Myocyte (in vitro differentiated cells): ENCODE measurements around the gene DBNL. TPM values are rescaled to one million over a fixed set of nuclear protein-coding genes. Genes with fewer than 3 reads are reported as not detected.

Experiments used
- DNase-seq: peaks from one replicate; pipeline ENCODE4 v3.0.0-alpha.2; 2012; ENCODE audit warnings: low read depth
- total RNA-seq: library from RNA; depleted of rRNA; stranded (reverse); fragments of >200 nt; gene quantifications from 2 replicates; pipeline ENCODE4 v1.2.3, GENCODE V29; 2014

DBNL gene
- total RNA-seq, 1 donor from 2014 or later = 112 TPM

GRCh38 chr7:44042221-44042620, 2.3 kb upstream of the DBNL start:
- DNase-seq = no peak

GRCh38 chr7:44043902-44044301, 600 bp upstream of the DBNL start:
- DNase-seq = no peak

GRCh38 chr7:44045226-44046014, 918 bp downstream of the DBNL start:
- no peak for DNase-seq

- DNase-seq = no peak
Measured at GRCh38 chr7:44046321-44047061, 2.0 kb downstream of the DBNL start.

- no peak for DNase-seq
Measured at GRCh38 chr7:44048031-44048795, 3.7 kb downstream of the DBNL start.

GRCh38 chr7:44050121-44050914, 5.8 kb downstream of the DBNL start:
- DNase-seq = no peak

- no peak for DNase-seq
Measured at GRCh38 chr7:44050915-44051560, 6.5 kb downstream of the DBNL start.

GRCh38 chr7:44051611-44052220, 7.2 kb downstream of the DBNL start:
- DNase-seq = no peak

GRCh38 chr7:44052771-44053365, 8.4 kb downstream of the DBNL start:
- DNase-seq = no peak

- no peak for DNase-seq
Measured at GRCh38 chr7:44056681-44057080, 12.2 kb downstream of the DBNL start.

- DNase-seq = no peak
Measured at GRCh38 chr7:44057181-44057848, 12.8 kb downstream of the DBNL start.

- no peak for DNase-seq
Measured at GRCh38 chr7:44057849-44058758, 13.6 kb downstream of the DBNL start.

- DNase-seq = no peak
Measured at GRCh38 chr7:44058759-44059218, 14.3 kb downstream of the DBNL start.

GRCh38 chr7:44059219-44060090, 15.0 kb downstream of the DBNL start:
- DNase-seq = no peak

- no peak for DNase-seq
Measured at GRCh38 chr7:44060091-44060947, 15.8 kb downstream of the DBNL start.
